VCaP (cell line): ENCODE data around the gene FSTL4.

Source experiments
- H3K27ac ChIP-seq: fragments of 450-650 bp; 2 replicates; pipeline ENCODE4 v1.5.1; 2017
- TF ChIP-seq, protein P1 (sequence below): fragments of 450-650 bp; conservative IDR thresholded peaks from 2 replicates; pipeline ENCODE4 v1.5.1; 2017; ENCODE audit warnings: mild to moderate bottlenecking, moderate library complexity

The FSTL4 gene

DNA sequence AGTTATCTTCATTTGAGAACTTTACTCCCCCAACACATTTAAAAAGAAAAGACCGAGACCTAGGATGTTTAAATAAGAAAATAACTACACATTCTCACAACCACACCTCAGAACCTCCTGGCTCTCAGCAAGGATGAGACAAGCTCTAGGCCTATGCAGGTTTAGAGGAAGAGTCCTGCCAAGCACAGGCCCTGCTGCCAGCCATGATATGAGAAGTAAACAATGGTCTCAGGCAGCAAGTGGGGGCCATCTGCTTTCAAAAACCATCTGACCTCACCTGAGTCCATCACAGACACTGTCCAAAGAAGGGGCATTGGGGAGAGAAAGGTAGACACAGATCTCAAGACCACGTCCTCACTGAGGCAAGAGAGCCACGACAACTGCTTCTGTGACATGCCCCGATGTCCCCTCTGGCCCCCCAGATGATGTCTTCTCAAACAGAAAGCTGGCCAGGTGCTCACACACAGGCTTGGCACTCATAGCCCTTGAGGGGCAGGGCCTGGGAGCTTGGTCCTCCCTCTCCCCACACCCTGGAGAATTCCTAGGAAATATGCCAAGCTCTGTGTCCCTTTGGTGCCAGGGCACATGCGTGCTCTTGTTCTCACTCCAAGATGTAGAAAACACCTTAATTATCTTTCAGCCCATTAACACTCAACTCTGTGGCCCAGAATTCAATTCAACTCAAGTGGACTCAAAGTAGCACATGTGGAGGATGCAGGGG lies 150.4 kb downstream of the FSTL4 start:
- TF ChIP-seq, protein P1, sequence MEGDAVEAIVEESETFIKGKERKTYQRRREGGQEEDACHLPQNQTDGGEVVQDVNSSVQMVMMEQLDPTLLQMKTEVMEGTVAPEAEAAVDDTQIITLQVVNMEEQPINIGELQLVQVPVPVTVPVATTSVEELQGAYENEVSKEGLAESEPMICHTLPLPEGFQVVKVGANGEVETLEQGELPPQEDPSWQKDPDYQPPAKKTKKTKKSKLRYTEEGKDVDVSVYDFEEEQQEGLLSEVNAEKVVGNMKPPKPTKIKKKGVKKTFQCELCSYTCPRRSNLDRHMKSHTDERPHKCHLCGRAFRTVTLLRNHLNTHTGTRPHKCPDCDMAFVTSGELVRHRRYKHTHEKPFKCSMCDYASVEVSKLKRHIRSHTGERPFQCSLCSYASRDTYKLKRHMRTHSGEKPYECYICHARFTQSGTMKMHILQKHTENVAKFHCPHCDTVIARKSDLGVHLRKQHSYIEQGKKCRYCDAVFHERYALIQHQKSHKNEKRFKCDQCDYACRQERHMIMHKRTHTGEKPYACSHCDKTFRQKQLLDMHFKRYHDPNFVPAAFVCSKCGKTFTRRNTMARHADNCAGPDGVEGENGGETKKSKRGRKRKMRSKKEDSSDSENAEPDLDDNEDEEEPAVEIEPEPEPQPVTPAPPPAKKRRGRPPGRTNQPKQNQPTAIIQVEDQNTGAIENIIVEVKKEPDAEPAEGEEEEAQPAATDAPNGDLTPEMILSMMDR, result no peak
- no peak overlapping the region for H3K27ac ChIP-seq

DNA sequence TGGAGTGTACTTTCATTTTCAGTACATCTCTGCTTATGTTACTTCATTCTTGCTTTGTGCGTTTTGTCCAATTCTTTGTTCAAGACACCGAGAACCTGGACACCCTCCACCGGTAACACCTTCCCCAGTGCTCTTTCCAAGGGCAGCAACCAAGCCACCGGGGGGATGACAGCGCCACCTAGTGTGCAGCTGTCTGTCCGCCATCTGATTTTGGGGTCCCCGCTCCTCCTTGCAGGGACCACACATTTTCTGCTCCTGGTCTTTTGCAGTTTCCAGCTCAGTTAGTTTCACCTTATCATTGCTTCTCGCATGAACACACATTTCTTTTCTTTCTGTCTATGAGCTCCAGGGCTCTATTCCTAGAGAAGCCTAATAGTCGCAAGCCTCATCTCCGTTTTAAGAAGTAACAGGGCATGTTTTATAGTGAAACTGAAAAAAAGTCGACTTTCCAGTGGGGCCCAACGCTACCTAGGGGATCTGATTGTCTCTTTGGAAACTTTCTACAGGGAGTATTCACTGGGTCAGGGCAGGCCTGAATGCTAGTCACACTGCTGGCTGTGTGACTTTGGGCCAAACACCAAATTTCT lies 152.1 kb downstream of the FSTL4 start:
- TF ChIP-seq, protein P1, result peak; percentile 59
- H3K27ac ChIP-seq, result no peak overlapping the region

DNA sequence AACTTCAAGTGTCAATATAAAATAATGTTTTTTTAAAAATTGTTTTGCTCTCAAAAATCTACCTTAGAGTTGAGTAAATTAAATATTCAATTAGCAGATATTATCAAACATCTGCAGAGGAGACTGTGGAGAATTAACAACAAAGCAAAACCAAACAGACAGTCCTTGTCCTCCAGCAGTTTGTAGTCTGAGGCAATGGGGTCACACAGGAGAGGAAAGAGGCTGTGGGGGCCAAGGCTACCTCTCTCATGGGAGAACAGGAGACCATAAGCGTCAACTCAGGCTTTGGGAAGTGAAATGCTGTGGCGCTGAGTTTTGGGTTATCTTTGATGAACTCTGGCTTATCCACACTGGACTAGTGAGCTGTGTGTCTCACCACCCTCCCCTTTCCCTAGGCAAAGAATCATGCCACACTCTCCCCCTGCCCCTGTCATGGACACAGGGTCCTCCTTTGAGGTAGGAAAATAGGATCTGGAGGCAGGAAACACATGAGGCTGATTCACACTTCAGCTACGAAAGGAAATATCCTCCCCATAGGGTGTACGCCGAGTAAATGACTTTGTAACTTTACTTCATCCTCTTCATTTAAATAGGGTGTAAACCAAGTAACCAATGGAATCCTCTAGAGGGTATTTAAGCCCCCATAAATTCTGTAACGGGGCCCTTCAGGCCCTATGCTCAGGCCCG lies 152.7 kb downstream of the FSTL4 start:
- TF ChIP-seq, protein P1, result no peak

DNA sequence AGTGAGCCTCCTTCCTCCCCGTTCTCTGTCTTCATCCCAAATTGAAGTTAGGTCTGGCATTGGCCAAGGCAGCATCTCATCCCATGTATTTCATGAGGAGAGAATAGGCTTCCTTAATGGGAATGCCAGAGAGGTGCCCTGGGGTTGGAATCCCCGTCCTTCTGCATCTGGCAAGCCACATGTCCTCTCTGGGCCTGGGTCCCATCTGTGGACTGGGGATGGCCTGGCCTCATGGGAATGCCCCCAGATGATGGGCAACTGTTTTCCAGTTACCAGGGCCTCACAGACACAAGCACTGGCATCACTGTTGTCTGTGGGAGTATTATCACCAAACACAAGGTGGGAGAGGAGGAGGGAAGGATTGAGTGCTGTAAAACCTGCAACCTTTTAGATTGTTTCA lies 153.9 kb downstream of the FSTL4 start:
- H3K27ac ChIP-seq, result no peak overlapping the region
- TF ChIP-seq, protein P1, result no peak

More for the DNA sequence above, 152.7 kb downstream of the FSTL4 start:
- no peak overlapping the region for H3K27ac ChIP-seq

- TF ChIP-seq, protein P1, result no peak
- H3K27ac ChIP-seq, result no peak overlapping the region
Observed at GRCh38 chr5:133457439-133458355, 154.6 kb downstream of the FSTL4 start.

- no peak overlapping the region for H3K27ac ChIP-seq
- TF ChIP-seq, protein P1, result no peak
Observed at GRCh38 chr5:133456933-133457402, 155.4 kb downstream of the FSTL4 start.

DNA sequence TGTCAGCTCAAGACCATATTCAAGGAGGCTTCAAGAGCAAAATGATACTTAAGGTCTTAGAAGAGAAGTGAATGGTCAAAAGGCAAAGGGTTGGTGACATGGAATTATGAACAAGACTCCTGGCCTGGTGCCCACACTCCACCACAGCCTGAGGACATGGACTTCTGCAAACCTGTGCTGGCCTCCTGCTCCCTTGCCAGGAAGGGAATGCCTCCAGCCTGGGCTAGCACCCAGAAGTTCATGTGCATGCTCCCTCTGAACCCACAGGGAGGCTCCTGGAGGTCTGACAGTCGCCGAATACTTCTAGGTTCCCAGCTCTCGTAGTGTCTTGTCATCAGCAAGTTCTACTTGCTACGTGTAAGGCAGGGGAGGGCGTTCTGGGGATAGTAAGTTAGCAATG lies 156.7 kb downstream of the FSTL4 start:
- TF ChIP-seq, protein P1, result no peak
- H3K27ac ChIP-seq, result no peak overlapping the region
